GM12875 (cell line): Measurements from ENCODE around the gene ZNF428.

ENCODE experiments used
- H3K4me3 ChIP-seq: one replicate; pipeline ENCODE4 v1.5.1; 2011; ENCODE audit warnings: low read depth, low read length, control low read depth
- TF ChIP-seq, protein P1 (sequence below): IDR thresholded peaks from 2 replicates; pipeline ENCODE4 v1.5.1; 2011; ENCODE audit warnings: low read depth, mild to moderate bottlenecking, control low read depth, inconsistent platforms, low read length, moderate library complexity, borderline replicate concordance; ENCODE audit not compliant: insufficient read depth

Gene ZNF428

DNA sequence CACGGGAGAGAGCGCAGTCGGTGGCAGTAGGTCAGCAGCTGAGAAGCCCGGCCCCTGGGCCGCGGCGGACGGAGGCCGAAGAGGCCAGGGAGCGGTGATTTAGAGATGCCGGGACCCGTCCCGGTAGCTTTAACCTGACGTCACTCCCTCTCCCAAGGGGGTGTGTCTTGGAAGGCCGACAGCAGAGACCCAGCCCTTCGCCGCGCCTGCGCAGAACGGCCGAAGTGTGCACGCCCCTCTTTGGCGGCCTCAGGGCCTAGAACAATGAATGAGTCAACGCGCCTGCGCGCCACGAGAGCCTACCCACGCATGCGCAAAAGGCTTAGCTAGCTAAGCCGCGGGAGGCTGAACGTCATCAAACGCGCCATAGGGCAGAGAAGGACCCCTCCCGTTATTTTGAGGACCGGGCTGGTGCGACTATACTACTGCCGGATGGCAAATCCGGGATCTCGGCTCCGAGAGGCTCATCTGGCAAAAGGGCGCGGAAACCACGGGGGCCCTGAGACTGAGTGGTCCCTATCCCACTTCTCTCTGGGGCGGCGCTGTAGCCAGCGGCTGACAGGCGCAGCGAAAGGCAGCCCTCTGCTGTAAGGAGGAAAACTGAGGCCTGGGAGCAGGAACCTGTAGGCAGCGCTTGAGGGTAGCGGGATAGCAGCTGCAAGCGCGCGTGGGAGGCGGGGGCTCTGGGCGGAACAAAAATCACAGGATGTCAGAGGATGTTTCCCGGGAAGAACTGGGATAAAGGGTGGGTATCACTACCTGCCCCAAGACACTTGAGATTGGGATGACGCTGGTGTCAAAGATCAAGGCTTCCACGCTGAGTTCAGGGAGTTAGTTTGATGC, 23.2 kb downstream of the ZNF428 start, which contains the start of the genes IRGQ and ZNF576:
Gene IRGQ, minus strand, starts transcription at position 136 of the 843 bp plus-strand sequence. CDS start 796 bp downstream, outside the sequence.
Gene ZNF576, plus strand, starts transcription at position 597 of the 843 bp plus-strand sequence. CDS start 514 bp downstream, outside the sequence.
- TF ChIP-seq, protein P1, sequence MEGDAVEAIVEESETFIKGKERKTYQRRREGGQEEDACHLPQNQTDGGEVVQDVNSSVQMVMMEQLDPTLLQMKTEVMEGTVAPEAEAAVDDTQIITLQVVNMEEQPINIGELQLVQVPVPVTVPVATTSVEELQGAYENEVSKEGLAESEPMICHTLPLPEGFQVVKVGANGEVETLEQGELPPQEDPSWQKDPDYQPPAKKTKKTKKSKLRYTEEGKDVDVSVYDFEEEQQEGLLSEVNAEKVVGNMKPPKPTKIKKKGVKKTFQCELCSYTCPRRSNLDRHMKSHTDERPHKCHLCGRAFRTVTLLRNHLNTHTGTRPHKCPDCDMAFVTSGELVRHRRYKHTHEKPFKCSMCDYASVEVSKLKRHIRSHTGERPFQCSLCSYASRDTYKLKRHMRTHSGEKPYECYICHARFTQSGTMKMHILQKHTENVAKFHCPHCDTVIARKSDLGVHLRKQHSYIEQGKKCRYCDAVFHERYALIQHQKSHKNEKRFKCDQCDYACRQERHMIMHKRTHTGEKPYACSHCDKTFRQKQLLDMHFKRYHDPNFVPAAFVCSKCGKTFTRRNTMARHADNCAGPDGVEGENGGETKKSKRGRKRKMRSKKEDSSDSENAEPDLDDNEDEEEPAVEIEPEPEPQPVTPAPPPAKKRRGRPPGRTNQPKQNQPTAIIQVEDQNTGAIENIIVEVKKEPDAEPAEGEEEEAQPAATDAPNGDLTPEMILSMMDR: no peak
- peak within 1 kb of the TSS; percentile 67 for H3K4me3 ChIP-seq

DNA sequence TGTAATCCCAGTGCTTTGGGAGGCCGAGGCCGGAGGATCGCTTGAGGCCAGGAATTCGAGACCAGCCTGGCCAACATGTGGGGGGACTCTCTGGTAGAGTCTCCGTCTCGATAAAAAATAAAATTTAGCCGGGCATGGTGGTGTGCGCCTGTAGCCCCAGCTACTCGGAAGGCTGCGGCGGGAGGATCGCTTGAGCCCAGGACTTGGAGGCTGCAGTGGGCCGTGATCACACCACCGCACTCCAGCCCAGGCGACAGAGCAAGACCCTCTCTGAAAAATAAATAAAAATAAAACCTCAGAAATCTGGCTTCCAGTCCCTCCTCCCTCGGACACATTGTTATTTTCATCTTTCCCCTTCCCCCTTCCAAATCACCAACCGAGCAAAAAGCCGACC, 23.8 kb downstream of the ZNF428 start:
- H3K4me3 ChIP-seq: peak overlapping the region; percentile 61
- TF ChIP-seq, protein P1: no peak

DNA sequence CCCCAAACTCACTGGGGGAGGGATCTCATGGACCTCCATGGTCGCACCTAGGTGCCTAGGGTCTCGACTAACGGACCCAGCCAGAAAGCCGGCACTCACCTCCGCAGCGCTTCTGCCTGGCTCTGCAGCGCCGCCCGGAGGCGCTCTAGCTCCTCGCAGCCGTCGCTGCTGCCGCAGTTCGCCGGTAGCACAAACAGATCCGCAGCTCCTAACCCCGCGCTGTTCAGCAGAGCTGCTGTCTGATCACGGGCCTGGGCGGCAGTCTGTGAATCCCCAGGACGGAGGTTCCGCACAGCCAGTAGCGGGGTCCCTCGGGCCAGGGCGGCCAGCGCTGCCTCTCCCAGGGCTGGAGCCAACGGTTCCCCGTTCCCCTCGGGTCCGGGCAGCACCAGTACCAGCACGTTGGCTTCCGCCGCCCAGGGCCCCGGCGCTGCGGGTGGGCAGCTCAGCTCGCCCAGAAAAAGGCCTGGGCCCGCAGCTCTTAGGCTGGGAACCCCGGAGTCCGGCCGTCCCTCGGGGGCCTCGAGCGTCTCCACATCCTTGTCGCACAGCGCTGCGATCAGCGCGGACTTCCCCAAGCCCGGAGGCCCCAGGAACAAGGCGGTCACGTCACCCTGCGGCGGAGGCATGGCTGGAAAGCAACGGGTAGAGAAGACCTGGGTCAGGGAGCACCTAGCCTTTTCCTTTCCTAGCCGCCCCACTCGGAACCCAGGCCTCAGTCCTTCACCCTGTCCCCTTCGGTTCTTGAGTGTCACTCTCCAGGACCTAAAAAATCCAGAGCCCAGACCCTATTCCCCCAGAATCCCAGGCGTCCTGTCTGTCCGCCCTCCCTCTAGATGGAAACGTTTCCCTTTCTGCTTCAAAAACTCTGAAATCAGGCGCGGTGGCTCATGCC, 24.5 kb downstream of the ZNF428 start:
- H3K4me3 ChIP-seq: peak overlapping the region; percentile 61
- TF ChIP-seq, protein P1: peak; percentile 97

DNA sequence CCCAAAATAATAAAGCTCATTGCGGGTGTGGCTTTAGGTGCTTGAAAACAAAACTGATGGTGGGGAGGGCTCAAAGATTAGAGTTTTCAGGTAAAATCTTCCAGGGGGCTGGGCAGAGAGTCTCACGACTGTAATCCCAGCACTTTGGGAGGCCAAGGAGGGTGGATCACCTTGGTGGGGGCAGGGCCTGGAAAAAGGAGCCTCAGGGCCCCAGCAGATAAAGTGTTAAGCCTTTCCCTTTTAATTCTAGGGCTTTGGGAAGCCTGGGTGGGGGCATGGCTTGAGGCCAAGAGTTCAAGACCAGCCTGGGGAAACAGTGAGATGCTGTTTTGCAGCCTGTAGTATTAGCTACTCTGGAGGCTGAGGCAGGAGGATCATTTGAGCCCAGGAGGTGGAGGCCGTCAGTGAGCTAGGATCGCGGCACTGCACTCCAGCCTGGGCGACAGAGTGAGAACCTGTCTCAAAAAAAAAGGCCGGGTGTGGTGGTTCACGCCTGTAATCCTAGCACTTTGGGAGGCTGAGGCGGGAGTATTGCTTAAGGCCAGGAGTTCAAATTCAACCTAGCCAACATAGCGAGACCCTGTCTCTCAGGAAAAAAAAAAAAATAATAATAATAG, 25.2 kb downstream of the ZNF428 start:
- TF ChIP-seq, protein P1: no peak
- peak overlapping the region; percentile 61 for H3K4me3 ChIP-seq

DNA sequence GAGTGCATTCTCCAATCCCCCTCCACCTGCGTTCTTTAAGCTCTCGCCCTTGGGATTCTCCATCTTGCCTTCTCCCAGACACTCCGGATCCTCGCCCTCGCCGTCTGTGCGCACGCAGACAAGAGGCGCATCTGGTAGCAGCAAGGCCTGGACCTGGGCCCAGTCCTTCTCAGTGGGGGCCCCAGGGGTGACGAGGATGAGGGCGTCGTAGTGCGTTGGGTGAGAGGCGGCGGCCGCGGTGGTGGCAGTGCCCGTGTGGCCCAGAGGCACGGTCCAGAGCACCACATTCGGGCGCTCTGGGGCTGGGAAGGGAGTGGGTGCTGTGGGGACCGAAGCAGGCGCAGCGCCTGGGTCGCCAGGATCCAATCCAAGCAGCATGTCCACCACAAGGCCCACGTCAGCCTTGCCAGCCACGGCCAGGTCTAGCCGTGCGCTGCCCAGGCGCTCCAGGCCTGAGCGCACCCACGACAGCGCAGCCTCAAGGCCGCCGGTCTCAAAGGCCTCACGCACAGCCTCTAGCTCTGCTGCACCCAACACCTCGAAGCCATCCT, 26.6 kb downstream of the ZNF428 start:
- H3K4me3 ChIP-seq: no peak overlapping the region
- TF ChIP-seq, protein P1: no peak

DNA sequence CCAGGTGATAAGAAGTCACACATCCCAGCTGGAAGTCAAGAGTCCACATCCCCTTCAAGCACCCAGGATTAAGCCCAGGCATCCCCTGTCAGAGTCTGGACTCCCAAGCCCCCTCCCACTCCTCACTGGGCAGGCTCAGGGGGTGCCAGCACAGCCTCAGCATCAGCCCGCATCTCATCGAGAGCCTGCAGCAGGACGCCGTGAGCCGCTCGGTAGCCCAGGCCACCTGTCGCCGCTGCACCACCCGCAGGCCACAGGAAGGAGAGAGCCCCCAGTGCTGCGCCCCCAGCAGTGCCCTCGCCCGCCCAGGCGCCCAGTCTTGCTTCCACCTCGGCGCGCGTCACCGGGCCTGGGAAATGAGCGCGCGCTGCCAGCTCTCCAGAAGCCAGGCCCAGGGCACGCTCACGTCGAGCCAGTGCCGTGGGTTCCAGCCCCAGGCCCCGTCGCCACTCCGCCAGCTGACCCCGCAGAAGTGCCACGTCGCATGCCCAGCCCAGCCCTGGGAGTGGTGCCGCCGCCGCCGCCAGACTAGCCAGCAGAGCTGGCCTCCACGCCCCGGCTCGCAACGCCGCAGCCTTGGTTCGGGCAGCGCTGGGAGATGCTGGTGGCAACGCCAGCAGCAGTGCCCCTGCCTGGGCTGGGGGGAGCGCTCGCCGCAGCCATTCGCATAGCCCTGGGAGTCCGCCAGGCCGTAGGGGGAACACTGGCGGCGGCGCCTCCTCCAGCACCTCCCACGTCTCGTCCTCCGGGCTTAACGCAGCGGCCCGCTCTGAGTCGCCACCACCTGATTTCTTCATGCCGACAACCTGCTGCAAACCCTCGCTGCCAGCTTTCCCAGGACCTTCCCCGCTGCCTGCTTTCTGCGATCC, 27.3 kb downstream of the ZNF428 start:
- TF ChIP-seq, protein P1: no peak
- no peak overlapping the region for H3K4me3 ChIP-seq
